ENCODE data around the gene HEXIM2. TPM values are rescaled to one million over a fixed set of nuclear protein-coding genes. Genes with fewer than 3 reads are reported as not detected.

The HEXIM2 gene
- total and polyA plus RNA-seq, 2 of the 13 experiments (the other 11 are each of a cell fraction or from before 2014, with no cell fraction given): 27.1 to 32.4 TPM

- TF ChIP-seq CERS6 (CRISPR knock-in tag; IDR thresholded peaks at IDR 0.05): no peak
- TF ChIP-seq ZNF558 (CRISPR knock-in tag; IDR thresholded peaks at IDR 0.05; ENCODE audit: borderline replicate concordance): peak; percentile 68; the same call in 1 of the 2 replicates
- TF ChIP-seq ZNF800 (CRISPR knock-in tag; IDR thresholded peaks at IDR 0.05): 0 out of 2 replicates have a peak, but pooled peaks have one; percentile 20
- peak; percentile 50; the same call in 1 of the 2 replicates for TF ChIP-seq KMT2A (CRISPR knock-in tag; IDR thresholded peaks at IDR 0.05)
- TF ChIP-seq PLSCR1 (CRISPR knock-in tag; IDR thresholded peaks at IDR 0.05; ENCODE audit: borderline replicate concordance): no peak; the same call in 1 of the 2 replicates
- TF ChIP-seq WIZ (CRISPR knock-in tag; IDR thresholded peaks at IDR 0.05): peak; percentile 74; the same call in 1 of the 2 replicates
- TF ChIP-seq ZNF547 (CRISPR knock-in tag; IDR thresholded peaks at IDR 0.05): peak; percentile 95
- TF ChIP-seq NBN (conservative IDR thresholded peaks at IDR 0.05): peak; percentile 98
- TF ChIP-seq TBX3 (IDR thresholded peaks at IDR 0.05; ENCODE audit: borderline replicate concordance): peak; percentile 81; the same call in 1 of the 2 replicates
- TF ChIP-seq KDM1A (CRISPR knock-in tag; IDR thresholded peaks at IDR 0.05): no peak
- peak; percentile 57; the same call in 1 of the 2 replicates for TF ChIP-seq BRD4 (CRISPR knock-in tag; IDR thresholded peaks at IDR 0.05)
- peak; percentile 59; the same call in 1 of the 2 replicates for TF ChIP-seq ZNF251 (CRISPR knock-in tag; IDR thresholded peaks at IDR 0.05)
- no peak for TF ChIP-seq NCOR1 (IDR thresholded peaks at IDR 0.05; ENCODE audit: borderline replicate concordance, low read length)
- no peak for TF ChIP-seq ZNF282 (IDR thresholded peaks at IDR 0.05; ENCODE audit: partially characterized antibody)
- peak; percentile 95; the same call in 1 of the 2 replicates for TF ChIP-seq ZBTB7A (CRISPR knock-in tag; IDR thresholded peaks at IDR 0.05)
- peak; percentile 34 for TF ChIP-seq HNF4A (CRISPR knock-in tag; IDR thresholded peaks at IDR 0.05)
- peak; percentile 69; the same call in 1 of the 2 replicates for TF ChIP-seq ZNF276 (CRISPR knock-in tag; IDR thresholded peaks at IDR 0.05; ENCODE audit: low read depth)
- TF ChIP-seq CENPBD1 (CRISPR knock-in tag; IDR thresholded peaks at IDR 0.05; ENCODE audit: borderline replicate concordance, low read depth): no peak
- TF ChIP-seq ISX (CRISPR knock-in tag; conservative IDR thresholded peaks at IDR 0.05): no peak
- TF ChIP-seq MXD4 (CRISPR knock-in tag; IDR thresholded peaks at IDR 0.05): peak; percentile 86
- peak; percentile 62 for TF ChIP-seq ZNF740 (CRISPR knock-in tag; IDR thresholded peaks at IDR 0.05)
- TF ChIP-seq GZF1 (CRISPR knock-in tag; IDR thresholded peaks at IDR 0.05): peak; percentile 70; the same call in 1 of the 2 replicates
- TF ChIP-seq ERF (CRISPR knock-in tag; IDR thresholded peaks at IDR 0.05): peak; percentile 73; the same call in 1 of the 2 replicates
- TF ChIP-seq ZNF878 (CRISPR knock-in tag; IDR thresholded peaks at IDR 0.05): peak; percentile 72
These were observed 13.3 kb upstream of the HEXIM2 start, which contains the start of gene HEXIM1 (continued) for GRCh38 chr17:45148183-45149036.
